Cardiac septum (tissue), 1 donor: Measurements from ENCODE around the gene MSL3. TPM values are rescaled to one million over a fixed set of nuclear protein-coding genes. Genes with fewer than 3 reads are reported as not detected.

Source experiments
- DNase-seq: peaks from one replicate; pipeline ENCODE4 v3.0.0-alpha.2; 2020; ENCODE audit warnings: low spot score
- intact Hi-C: fragments of 100-400 bp; cut with DNase I; formaldehyde crosslinking; loops from one replicate; pipeline ENCODE4 v1.14.0; 2022
- total RNA-seq: library from RNA; stranded (reverse); fragmentation: NEBNext Ultra II Directional; extraction: Animal tissue kit (Norgen Biotek cat#: 25700); gene quantifications from one replicate; pipeline ENCODE4 v1.2.1, GENCODE V29; 2021
- donor health status: DM: no; HTN: no; CAD: no.

MSL3 gene
- total RNA-seq, 1 donor from 2014 or later: 11.0 TPM

DNA sequence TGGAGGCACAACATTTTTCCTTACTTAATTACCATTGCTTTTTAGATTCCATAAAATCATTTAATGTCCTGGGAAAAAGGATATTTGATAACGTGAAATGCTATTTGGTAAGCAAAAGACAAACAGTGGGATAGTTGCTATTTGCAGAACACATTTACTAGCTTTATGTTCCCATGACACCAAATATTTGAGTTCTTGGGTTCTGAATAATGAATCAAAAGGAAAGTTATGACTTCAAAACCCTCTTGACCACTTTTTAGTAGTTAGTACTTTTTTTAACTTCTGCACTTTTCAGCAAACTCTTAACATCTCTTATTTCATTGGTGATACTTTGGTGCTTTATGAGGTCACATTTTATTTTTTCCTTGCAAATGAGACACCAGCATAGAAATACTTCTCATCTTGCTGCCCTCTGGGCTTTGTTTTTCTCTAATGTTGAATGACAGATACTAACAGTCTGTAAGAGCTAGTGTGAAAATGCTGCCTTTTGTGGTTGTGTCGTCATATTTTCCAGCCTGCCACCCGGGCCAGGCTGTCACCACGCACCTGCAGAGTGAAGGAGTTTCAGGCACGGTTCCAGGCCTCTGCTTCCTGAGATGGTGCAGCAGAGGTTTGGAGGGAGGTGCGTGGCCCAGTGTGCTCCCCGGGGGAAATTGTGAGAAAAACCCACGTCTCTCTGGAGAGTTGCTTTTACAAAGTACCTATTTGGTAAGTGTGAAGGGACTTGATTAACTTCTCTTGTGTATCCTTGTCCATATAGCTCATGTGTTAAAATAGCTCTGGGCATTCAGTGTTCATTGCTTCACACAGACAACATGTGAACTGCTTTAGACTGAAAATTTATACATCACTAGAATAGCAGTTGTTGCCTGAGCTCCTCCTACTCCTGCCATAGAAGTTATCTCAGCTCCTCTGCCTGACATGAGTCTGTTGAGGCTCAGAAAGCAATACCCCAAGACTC is 34.7 kb downstream of the MSL3 start:
- intact Hi-C loops: no loop called here
- DNase-seq: no peak

DNA sequence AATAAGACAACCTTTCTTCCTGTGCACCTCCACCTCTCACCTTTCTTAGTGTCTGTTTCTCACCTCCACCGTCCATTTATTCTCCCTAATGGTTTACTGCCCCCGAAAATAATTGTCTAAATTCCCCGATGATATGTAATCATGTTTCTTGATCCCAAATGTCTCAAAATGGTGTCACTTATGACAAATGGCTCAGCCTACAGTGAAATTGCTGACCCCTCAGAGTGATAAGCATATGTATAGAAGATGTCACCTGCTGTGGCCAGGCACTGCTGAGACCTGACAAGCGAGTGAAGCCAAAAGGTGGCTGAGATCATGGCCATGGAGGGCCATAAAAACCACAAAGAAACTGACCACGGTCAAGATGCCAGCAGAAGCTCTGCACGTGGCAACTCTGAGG is 35.7 kb downstream of the MSL3 start:
- no peak for DNase-seq
- intact Hi-C loops: no loop called here

- intact Hi-C loops: no loop called here
- no peak for DNase-seq
These were observed 55.3 kb downstream of the MSL3 start for GRCh38 chrX:11813341-11813740.

Other genes with a start within 250 kb of the MSL3 start
- 4.8 TPM for gene ARHGAP6, start 92.3 kb upstream of the MSL3 start, total RNA-seq